ENCODE results near the gene CTNND2.

DNA sequence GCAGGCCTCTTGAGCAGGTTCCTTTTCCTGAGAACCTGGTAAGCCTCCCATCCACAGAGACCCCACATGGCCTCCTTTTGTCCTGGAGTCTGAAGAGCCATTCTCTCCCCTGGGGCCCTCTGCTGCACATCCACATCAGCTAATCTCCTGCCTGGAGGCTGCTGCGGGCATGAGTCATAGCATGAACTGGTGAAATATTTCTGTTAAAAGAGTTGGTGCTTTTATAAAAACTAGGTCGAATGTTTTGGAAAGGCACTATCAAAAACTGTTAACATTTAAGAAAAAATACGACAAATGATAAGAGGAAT, 399.4 kb downstream of the CTNND2 start:
- TF ChIP-seq CTCF (IDR thresholded peaks at IDR 0.05; ENCODE audit: low read depth, low read length, poor library complexity, severe bottlenecking) (no peak), EZH2phosphoT487 (IDR thresholded peaks at IDR 0.05; ENCODE audit: borderline replicate concordance, low read length) (no peak)

All from DOHH2 (cell line).